IMR-90 (cell line): ENCODE measurements around the gene CDKN2A. TPM values are rescaled to one million over a fixed set of nuclear protein-coding genes. Genes with fewer than 3 reads are reported as not detected.

Experiments
- ATAC-seq: fragments of 200-7000 bp; cut with Tn5 transposase; 2 replicates; pipeline ENCODE4 v1.9.1; 2020; ENCODE audit warnings: low read depth, mild to moderate bottlenecking, moderate library complexity
- Bru-seq: library from RNA; stranded (reverse); fragments of 400-500 nt; gene quantifications from one replicate; lab custom pipeline; 2021; lab: Mats Ljungman, UMichigan
- BruChase-seq, 2 experiments: library from RNA; stranded (reverse); fragments of 400-500 nt; gene quantifications; one replicate each; lab custom pipeline; 2021; lab: Mats Ljungman, UMichigan
- BruUV-seq: library from RNA; stranded (reverse); fragments of 400-500 nt; replicated peaks from 2 replicates; lab custom pipeline; 2021; lab: Mats Ljungman, UMichigan
- CTCF ChIA-PET: fragments of 300-600 bp; formaldehyde crosslinking; extraction: SDS; loops from one replicate; lab custom pipeline; 2021; ENCODE audit warnings: antibody characterized with exemption; lab: Yijun Ruan, JAX
- POLR2A ChIA-PET: fragments of 300-600 bp; sonication (Branson Sonifier 250); formaldehyde crosslinking; loops from one replicate; lab custom pipeline; 2022; ENCODE audit warnings: antibody characterized with exemption; ENCODE audit not compliant: unreplicated experiment; lab: Charles Lee
- DNase-seq: peaks from one replicate; pipeline ENCODE4 v3.0.0; 2013
- H2AFZ ChIP-seq: replicated peaks from 2 replicates; pipeline ENCODE3; 2013; ENCODE audit warnings: low read length, mild to moderate bottlenecking; ENCODE audit not compliant: poor library complexity
- H2AK5ac ChIP-seq: 2 replicates; pipeline ENCODE4 v1.6.1; 2013; ENCODE audit warnings: low read depth, low read length, inconsistent platforms
- H2AK9ac ChIP-seq: replicated peaks from 2 replicates; pipeline ENCODE3; 2013; ENCODE audit warnings: mild to moderate bottlenecking, low read depth, low read length, moderate library complexity; ENCODE audit not compliant: poor library complexity
- H2BK120ac ChIP-seq: 2 replicates; pipeline ENCODE4 v1.6.1; 2013; ENCODE audit warnings: low read depth, low read length, inconsistent platforms
- H2BK15ac ChIP-seq: 3 replicates; pipeline ENCODE4 v1.6.1; 2013; ENCODE audit warnings: low read depth, low read length, inconsistent platforms
- H2BK20ac ChIP-seq: 2 replicates; pipeline ENCODE4 v1.6.1; 2013; ENCODE audit warnings: low read depth, mild to moderate bottlenecking, inconsistent platforms, low read length, moderate library complexity
- H2BK5ac ChIP-seq: 2 replicates; pipeline ENCODE4 v1.6.1; 2013; ENCODE audit warnings: mild to moderate bottlenecking, low read depth, low read length, inconsistent platforms; ENCODE audit not compliant: poor library complexity, severe bottlenecking
- H3K14ac ChIP-seq: replicated peaks from 2 replicates; pipeline ENCODE4 v1.6.1; 2013; ENCODE audit warnings: low read depth, low read length, inconsistent platforms
- H3K18ac ChIP-seq: 2 replicates; pipeline ENCODE4 v1.6.1; 2013; ENCODE audit warnings: low read depth, low read length, control low read depth
- H3K23ac ChIP-seq: 2 replicates; pipeline ENCODE4 v1.6.1; 2013; ENCODE audit warnings: low read depth, low read length, inconsistent platforms
- H3K27ac ChIP-seq: 2 replicates; pipeline ENCODE4 v1.5.1; 2013; ENCODE audit warnings: mild to moderate bottlenecking, control low read depth, low read length; ENCODE audit not compliant: insufficient read depth
- H3K27me3 ChIP-seq: 2 replicates; pipeline ENCODE4 v1.6.1; 2013; ENCODE audit warnings: low read length; ENCODE audit not compliant: control insufficient read depth, insufficient read depth
- H3K36me3 ChIP-seq: 2 replicates; pipeline ENCODE4 v1.6.1; 2013; ENCODE audit warnings: low read length, mixed read lengths; ENCODE audit not compliant: control insufficient read depth, insufficient read depth
- H3K4ac ChIP-seq: 2 replicates; pipeline ENCODE4 v1.6.1; 2013; ENCODE audit warnings: low read depth, low read length, inconsistent platforms
- H3K4me1 ChIP-seq: 2 replicates; pipeline ENCODE4 v1.6.1; 2013; ENCODE audit warnings: low read length, mixed read lengths; ENCODE audit not compliant: control insufficient read depth, insufficient read depth
- H3K4me2 ChIP-seq: 2 replicates; pipeline ENCODE4 v1.6.1; 2013; ENCODE audit warnings: low read depth, mild to moderate bottlenecking, control low read depth, low read length, moderate library complexity
- H3K4me3 ChIP-seq: 2 replicates; pipeline ENCODE4 v1.5.1; 2013; ENCODE audit warnings: low read depth, mild to moderate bottlenecking, control low read depth, low read length, moderate library complexity; ENCODE audit not compliant: insufficient read depth
- H3K56ac ChIP-seq: 2 replicates; pipeline ENCODE4 v1.6.1; 2013; ENCODE audit warnings: low read length, inconsistent platforms; ENCODE audit not compliant: insufficient read depth; ENCODE audit errors: extremely low read depth
- H3K79me1 ChIP-seq, 2 experiments: 2 replicates each; pipeline ENCODE4 v1.6.1; 2013; ENCODE audit warnings: low read length in 2 of 2, inconsistent platforms in 1 of 2, low read depth in 1 of 2
- H3K9ac ChIP-seq: 2 replicates; pipeline ENCODE4 v1.6.1; 2013; ENCODE audit warnings: low read depth, low read length, control low read depth
- H3K9me1 ChIP-seq: 2 replicates; pipeline ENCODE4 v1.6.1; 2013; ENCODE audit warnings: low read length, inconsistent platforms; ENCODE audit not compliant: insufficient read depth
- H3K9me3 ChIP-seq: 2 replicates; pipeline ENCODE4 v1.6.1; 2013; ENCODE audit warnings: low read length; ENCODE audit not compliant: control insufficient read depth, insufficient read depth
- H4K20me1 ChIP-seq: 2 replicates; pipeline ENCODE4 v1.6.1; 2013; ENCODE audit warnings: low read length, inconsistent platforms; ENCODE audit not compliant: insufficient read depth
- H4K5ac ChIP-seq: 2 replicates; pipeline ENCODE4 v1.6.1; 2013; ENCODE audit warnings: mild to moderate bottlenecking, low read depth, low read length, control low read depth
- H4K8ac ChIP-seq, 2 experiments: 2 replicates each; pipeline ENCODE4 v1.6.1; 2013; ENCODE audit warnings: low read depth in 2 of 2, low read length in 2 of 2, control low read depth in 1 of 2, inconsistent platforms in 1 of 2
- H4K91ac ChIP-seq: 2 replicates; pipeline ENCODE4 v1.6.1; 2013; ENCODE audit warnings: low read depth, low read length, inconsistent platforms; ENCODE audit not compliant: insufficient read depth
- BHLHE40 ChIP-seq: fragments of 150-350 bp; IDR thresholded peaks from 2 replicates; pipeline ENCODE4 v1.6.1; 2016; ENCODE audit warnings: mild to moderate bottlenecking, low read depth, low read length
- CHD1 ChIP-seq: IDR thresholded peaks from 2 replicates; pipeline ENCODE4 v1.6.1; 2012; ENCODE audit warnings: low read depth, low read length, improper control_type of control experiment
- FOS ChIP-seq: fragments of 150-350 bp; IDR thresholded peaks from 2 replicates; pipeline ENCODE4 v1.6.1; 2016; ENCODE audit warnings: low read depth, low read length
- MAFK ChIP-seq: IDR thresholded peaks from 2 replicates; pipeline ENCODE4 v1.6.1; 2012; ENCODE audit warnings: low read depth, low read length, improper control_type of control experiment
- MAZ ChIP-seq: IDR thresholded peaks from 2 replicates; pipeline ENCODE4 v1.6.1; 2012; ENCODE audit warnings: low read depth, mild to moderate bottlenecking, low read length, improper control_type of control experiment, moderate library complexity, borderline replicate concordance
- MXI1 ChIP-seq: IDR thresholded peaks from 2 replicates; pipeline ENCODE4 v1.6.1; 2012; ENCODE audit warnings: low read depth, mild to moderate bottlenecking, low read length, moderate library complexity, borderline replicate concordance
- NFE2L2 ChIP-seq: fragments of 150-350 bp; IDR thresholded peaks from 2 replicates; pipeline ENCODE4 v1.6.1; 2016; ENCODE audit warnings: low read depth, mild to moderate bottlenecking, low read length
- POLR2A ChIP-seq: IDR thresholded peaks from 2 replicates; pipeline ENCODE4 v1.6.1; 2012; ENCODE audit warnings: mild to moderate bottlenecking, low read depth, low read length
- RAD21 ChIP-seq: IDR thresholded peaks from 2 replicates; pipeline ENCODE4 v1.6.1; 2012; ENCODE audit warnings: low read length, improper control_type of control experiment
- RCOR1 ChIP-seq: IDR thresholded peaks from 2 replicates; pipeline ENCODE4 v1.6.1; 2012; ENCODE audit warnings: mild to moderate bottlenecking, low read length, improper control_type of control experiment; ENCODE audit not compliant: insufficient replicate concordance
- SMC3 ChIP-seq: fragments of 150-350 bp; IDR thresholded peaks from 2 replicates; pipeline ENCODE4 v1.6.1; 2016; ENCODE audit warnings: low read depth, mild to moderate bottlenecking, antibody characterized with exemption, low read length, moderate library complexity
- WGBS, 2 experiments: methylation state at CpG; one replicate each; pipeline versions ENCODE4 v1.1.5 to v1.1.7; 2013; ENCODE audit warnings: missing lambda C conversion rate in 2 of 2; ENCODE audit not compliant: insufficient read length in 1 of 2; ENCODE audit errors: extremely low coverage in 2 of 2; 5-methylcytosine and 5-hydroxymethylcytosine counted together
- dilution Hi-C: fragments of 300-500 bp; cut with HindIII; formaldehyde crosslinking; loops from one replicate; pipeline ENCODE4 v1.14.3; 2018; ENCODE audit warnings: low sequenced_read_pairs; ENCODE audit not compliant: unreplicated experiment
- in situ Hi-C: fragments of 300-500 bp; cut with MboI; formaldehyde crosslinking; loops from 3 replicates; pipeline ENCODE4 v1.14.3; 2019; ENCODE audit warnings: low sequenced_read_pairs, inconsistent platforms, mixed read lengths
- intact Hi-C: fragments of 100-400 bp; cut with micrococcal nuclease; formaldehyde crosslinking; loops from 2 replicates; pipeline ENCODE4 v1.10.0; 2022
- long read RNA-seq: library from polyadenylated mRNA; unstranded; transcript quantifications from one replicate; pipeline ENCODE4 v2.0.0, GENCODE V29; 2021; ENCODE audit not compliant: unreplicated experiment
- polyA plus RNA-seq, 3 experiments: library from polyadenylated mRNA; depleted of rRNA; stranded (reverse); fragments of >200 nt; gene quantifications; 2 replicates each; pipeline ENCODE4 v1.2.3, GENCODE V29; 2012; ENCODE audit warnings: low replicate concordance in 1 of 3
- total RNA-seq: library from RNA; depleted of rRNA; stranded (reverse); fragments of >200 nt; gene quantifications from 2 replicates; pipeline ENCODE4 v1.2.3, GENCODE V29; 2012; rRNA removed
- TF ChIP-seq, protein P1 (sequence below): conservative IDR thresholded peaks from 2 replicates; pipeline ENCODE4 v1.5.1; 2012; ENCODE audit warnings: mild to moderate bottlenecking, low read depth, low read length, improper control_type of control experiment
- TF ChIP-seq, protein P2 (sequence below): fragments of 150-350 bp; IDR thresholded peaks from 2 replicates; pipeline ENCODE4 v1.6.1; 2017; ENCODE audit warnings: mild to moderate bottlenecking, antibody characterized with exemption, low read length, low read depth

The CDKN2A gene
- total RNA-seq (11.3 and 17.5 TPM in 2 replicates), polyA plus RNA-seq (2012; rRNA removed) (75.3 and 143 TPM in 2 replicates), Bru-seq, nascent RNA (percentile 56 among the genes with signal in this experiment), BruChase-seq, experiment 1, labeled RNA remaining after a 6-hour chase (percentile 58 among the genes with signal in this experiment), BruChase-seq, experiment 2, labeled RNA remaining after a 2-hour chase (percentile 66 among the genes with signal in this experiment)
- 94.9 and 145 TPM in 2 replicates for polyA plus RNA-seq (2012; cell fraction: cytosol; rRNA removed)
- 55.5 and 101 TPM in 2 replicates for polyA plus RNA-seq (2012; cell fraction: nucleus; rRNA removed; ENCODE audit: low replicate concordance)
- long read RNA-seq, transcript CDKN2A-201 (3 exons, 1,218 nt), result major isoform, 46 of 62 reads
- long read RNA-seq, transcript CDKN2A-214 (3 exons, 1,283 nt), result minor isoform, 13 of 62 reads
- long read RNA-seq, partial matches to known transcripts, result 0 of 62 reads
- long read RNA-seq, other reads (novel, unspliced or antisense), result 1 of 62 reads

DNA sequence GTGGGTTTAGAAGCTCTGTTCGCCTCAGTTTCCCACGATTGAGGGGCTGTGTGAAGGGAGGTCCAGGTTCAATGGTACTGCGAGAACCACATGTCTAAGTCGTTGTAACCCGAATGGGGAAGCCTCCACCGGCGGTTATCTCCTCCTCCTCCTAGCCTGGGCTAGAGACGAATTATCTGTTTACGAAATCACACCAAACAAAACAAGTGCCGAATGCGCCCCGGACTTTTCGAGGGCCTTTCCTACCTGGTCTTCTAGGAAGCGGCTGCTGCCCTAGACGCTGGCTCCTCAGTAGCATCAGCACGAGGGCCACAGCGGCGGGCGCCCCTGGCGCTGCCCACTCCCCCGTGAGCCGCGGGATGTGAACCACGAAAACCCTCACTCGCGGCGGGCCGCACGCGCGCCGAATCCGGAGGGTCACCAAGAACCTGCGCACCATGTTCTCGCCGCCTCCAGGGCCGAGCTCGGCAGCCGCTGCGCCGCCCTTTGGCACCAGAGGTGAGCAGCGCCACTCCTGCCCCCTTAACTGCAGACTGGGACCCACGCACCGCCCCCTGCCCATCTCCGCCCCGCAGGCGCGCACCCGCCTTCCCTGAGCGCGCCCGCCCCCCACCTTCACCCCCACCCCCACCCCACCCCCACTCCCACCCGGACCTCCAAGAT lies at the start of gene CDKN2A:
TSS of gene CDKN2A (minus strand) at position 500 of the 663 bp plus-strand sequence.
- DNase-seq (peak; percentile 31), ATAC-seq (peak; percentile 41)
- H3K27ac ChIP-seq, result peak within 1 kb of the TSS; percentile 90
- WGBS, 2 experiments, result 8% methylated on average over 8 of the region's 53 CpGs; no CpG with 5 or more reads in 1 of the 2 experiments
- peak within 1 kb of the TSS; percentile 46 for H3K23ac ChIP-seq
- peak within 1 kb of the TSS; percentile 20; the same call in 1 of the 3 replicates for H2BK15ac ChIP-seq
- H4K5ac ChIP-seq, result peak within 1 kb of the TSS; percentile 19
- POLR2A ChIA-PET, result no interaction called here
- peak within 1 kb of the TSS; percentile 77 for H3K4me3 ChIP-seq
- peak within 1 kb of the TSS; percentile 96 for H3K4me2 ChIP-seq
- peaks cover 23 to 37% of the 10 kb centered on the region in 2 experiments for H3K79me1 ChIP-seq
- BruUV-seq, result no TSS peak
- peak within 1 kb of the TSS; percentile 48; the same call in 1 of the 2 replicates for H2AK5ac ChIP-seq
- H3K4me1 ChIP-seq, result peaks cover 9% of the 10 kb centered on the region
- H3K14ac ChIP-seq, result peak within 1 kb of the TSS; percentile 89; the same call in 1 of the 2 replicates
- in situ Hi-C loops, result loop anchor here (10.0 to 25.0 kb wide), 2 partner anchors 241 to 407 kb away; no protein-coding TSS in a partner anchor
- H3K9me1 ChIP-seq, result no peaks in the 10 kb centered on the region
- peak within 1 kb of the TSS; percentile 95 for H3K56ac ChIP-seq
- H3K27me3 ChIP-seq, result no peaks in the 10 kb centered on the region
- H2AK9ac ChIP-seq, result peak within 1 kb of the TSS; percentile 91
- intact Hi-C loops, result loop anchor here (2.0 to 10.0 kb wide), 2 partner anchors 245 to 439 kb away; no protein-coding TSS in a partner anchor
- H4K20me1 ChIP-seq, result no peaks in the 10 kb centered on the region
- peak within 1 kb of the TSS; percentile 6; the same call in 1 of the 2 replicates for H4K91ac ChIP-seq
- dilution Hi-C loops, result no loop called here
- H3K36me3 ChIP-seq, result no peaks in the 10 kb centered on the region; the same call in 1 of the 2 replicates
- peak within 1 kb of the TSS; percentile 88 for H4K8ac ChIP-seq
- peak within 1 kb of the TSS; percentile 93 for H3K4ac ChIP-seq
- H3K18ac ChIP-seq, result peak within 1 kb of the TSS; percentile 8; the same call in 1 of the 2 replicates
- peak within 1 kb of the TSS; percentile 98 for H2AFZ ChIP-seq
- no peak within 1 kb of the TSS for H2BK20ac ChIP-seq
- peaks cover 4% of the 10 kb centered on the region; the same call in 1 of the 2 replicates for H3K9me3 ChIP-seq
- H2BK120ac ChIP-seq, result peak within 1 kb of the TSS; percentile 94
- H3K9ac ChIP-seq, result peak within 1 kb of the TSS; percentile 92
- H2BK5ac ChIP-seq, result peak within 1 kb of the TSS; percentile 79
- CTCF ChIA-PET, result interaction anchor here (0.5 to 1.8 kb wide), 4 partner anchors 181 to 1975 kb away, joined by 3 to 10 read pairs (median 3); no protein-coding TSS in a partner anchor
- TF ChIP-seq RAD21 (no peak), MAFK (no peak), SMC3 (no peak), MAZ (no peak), POLR2A (no peak), MXI1 (no peak), FOS (no peak), CHD1 (no peak), NFE2L2 (no peak), BHLHE40 (no peak), RCOR1 (no peak)
- TF ChIP-seq, protein P1, sequence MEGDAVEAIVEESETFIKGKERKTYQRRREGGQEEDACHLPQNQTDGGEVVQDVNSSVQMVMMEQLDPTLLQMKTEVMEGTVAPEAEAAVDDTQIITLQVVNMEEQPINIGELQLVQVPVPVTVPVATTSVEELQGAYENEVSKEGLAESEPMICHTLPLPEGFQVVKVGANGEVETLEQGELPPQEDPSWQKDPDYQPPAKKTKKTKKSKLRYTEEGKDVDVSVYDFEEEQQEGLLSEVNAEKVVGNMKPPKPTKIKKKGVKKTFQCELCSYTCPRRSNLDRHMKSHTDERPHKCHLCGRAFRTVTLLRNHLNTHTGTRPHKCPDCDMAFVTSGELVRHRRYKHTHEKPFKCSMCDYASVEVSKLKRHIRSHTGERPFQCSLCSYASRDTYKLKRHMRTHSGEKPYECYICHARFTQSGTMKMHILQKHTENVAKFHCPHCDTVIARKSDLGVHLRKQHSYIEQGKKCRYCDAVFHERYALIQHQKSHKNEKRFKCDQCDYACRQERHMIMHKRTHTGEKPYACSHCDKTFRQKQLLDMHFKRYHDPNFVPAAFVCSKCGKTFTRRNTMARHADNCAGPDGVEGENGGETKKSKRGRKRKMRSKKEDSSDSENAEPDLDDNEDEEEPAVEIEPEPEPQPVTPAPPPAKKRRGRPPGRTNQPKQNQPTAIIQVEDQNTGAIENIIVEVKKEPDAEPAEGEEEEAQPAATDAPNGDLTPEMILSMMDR, result no peak; the same call in 1 of the 2 replicates
- TF ChIP-seq, protein P2, sequence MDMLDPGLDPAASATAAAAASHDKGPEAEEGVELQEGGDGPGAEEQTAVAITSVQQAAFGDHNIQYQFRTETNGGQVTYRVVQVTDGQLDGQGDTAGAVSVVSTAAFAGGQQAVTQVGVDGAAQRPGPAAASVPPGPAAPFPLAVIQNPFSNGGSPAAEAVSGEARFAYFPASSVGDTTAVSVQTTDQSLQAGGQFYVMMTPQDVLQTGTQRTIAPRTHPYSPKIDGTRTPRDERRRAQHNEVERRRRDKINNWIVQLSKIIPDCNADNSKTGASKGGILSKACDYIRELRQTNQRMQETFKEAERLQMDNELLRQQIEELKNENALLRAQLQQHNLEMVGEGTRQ, result no peak
